ENCODE data around the gene SCRT2. TPM values are rescaled to one million over a fixed set of nuclear protein-coding genes. Genes with fewer than 3 reads are reported as not detected.

Gene SCRT2
- polyA plus RNA-seq, 1 donor, result not detected

- DNase-seq, result no peak
Measured at GRCh38 chr20:672963-673602, 2.5 kb downstream of the SCRT2 start.

- no peak for DNase-seq
Measured at GRCh38 chr20:671252-672030, 4.2 kb downstream of the SCRT2 start.

GRCh38 chr20:669573-669972 lies 6.0 kb downstream of the SCRT2 start:
- DNase-seq, result no peak

GRCh38 chr20:668638-669037 lies 7.0 kb downstream of the SCRT2 start:
- no peak for DNase-seq

GRCh38 chr20:668050-668449 lies 7.6 kb downstream of the SCRT2 start:
- DNase-seq, result no peak

- no peak for DNase-seq
Measured at GRCh38 chr20:667351-668034, 8.1 kb downstream of the SCRT2 start.

GRCh38 chr20:666877-667276 lies 8.7 kb downstream of the SCRT2 start:
- DNase-seq, result no peak

- no peak for DNase-seq
Measured at GRCh38 chr20:665276-665675, 10.3 kb downstream of the SCRT2 start.

- DNase-seq, result no peak
Measured at GRCh38 chr20:664576-664975, 11.0 kb downstream of the SCRT2 start.

GRCh38 chr20:664151-664550 lies 11.5 kb downstream of the SCRT2 start:
- DNase-seq, result no peak

GRCh38 chr20:663315-664090 lies 12.1 kb downstream of the SCRT2 start:
- DNase-seq, result no peak

- DNase-seq, result no peak
Measured at GRCh38 chr20:662277-663192, 13.1 kb downstream of the SCRT2 start.

GRCh38 chr20:661474-662270 lies 13.9 kb downstream of the SCRT2 start:
- no peak for DNase-seq

GRCh38 chr20:658731-659291 lies 16.8 kb downstream of the SCRT2 start:
- DNase-seq, result no peak

GRCh38 chr20:658202-658601 lies 17.4 kb downstream of the SCRT2 start:
- DNase-seq, result no peak

GRCh38 chr20:655726-656624 lies 19.6 kb downstream of the SCRT2 start:
- no peak for DNase-seq

GRCh38 chr20:654417-654750 lies 21.2 kb downstream of the SCRT2 start:
- no peak for DNase-seq

- DNase-seq, result no peak
Measured at GRCh38 chr20:653590-654416, 21.8 kb downstream of the SCRT2 start.

Data from left kidney (tissue), 2 donors.